Measurements from ENCODE around the gene KLRF1. TPM values are rescaled to one million over a fixed set of nuclear protein-coding genes. Genes with fewer than 3 reads are reported as not detected.

The KLRF1 gene
- polyA plus RNA-seq, 1 of the 3 experiments (the other 2 are of a cell fraction), result not detected

DNA sequence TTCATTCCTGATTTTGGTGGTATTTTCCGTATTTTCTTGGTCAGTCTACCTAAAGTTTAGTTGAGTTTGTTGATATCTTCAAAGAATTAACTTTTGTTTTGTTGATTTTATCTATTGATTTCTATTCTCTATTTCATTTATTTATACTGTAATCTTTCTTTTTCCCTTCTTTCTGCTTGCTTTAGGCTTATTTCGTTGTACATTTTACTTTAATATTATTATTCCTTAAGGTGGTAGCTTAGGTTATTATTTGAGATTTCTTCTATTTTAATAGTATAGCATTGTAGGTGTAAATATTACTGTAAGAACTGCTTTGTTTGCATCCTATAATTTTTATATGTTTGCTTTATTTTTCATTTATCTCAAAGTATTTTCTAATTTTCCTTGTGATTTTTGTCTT is 21.4 kb upstream of the KLRF1 start:
- ChIA-PET POLR2A (no interaction called here), CTCF (no interaction called here)
- Histone ChIP-seq H3K4me1 (ENCODE audit: control insufficient read depth in 1 of 2, insufficient read depth in 2 of 2, low read depth in 1 of 2, low read length in 1 of 2) (no peaks in the 10 kb centered on the region), H2AFZ (ENCODE audit: low read depth) (no peak overlapping the region), H3K27ac (ENCODE audit: low read depth in 2 of 2, low read length in 1 of 2) (no peak overlapping the region), H3K9ac (no peak overlapping the region), H3F3A (replicated peaks; ENCODE audit: insufficient read depth) (no peaks in the 10 kb centered on the region), H3K4me2 (no peak overlapping the region), H3K9me2 (no peaks in the 10 kb centered on the region), H3K27me3 (ENCODE audit: insufficient read depth) (no peaks in the 10 kb centered on the region; the same call in 1 of the 2 replicates), H4K20me1 (ENCODE audit: insufficient read depth) (no peaks in the 10 kb centered on the region), H3K9me3 (no peaks in the 10 kb centered on the region), H3K4me3 (ENCODE audit: low read depth in 2 of 2, low read length in 1 of 2) (no peak overlapping the region), H3K79me2 (ENCODE audit: insufficient read depth) (no peaks in the 10 kb centered on the region), H3K36me3 (replicated peaks in 1 of 2; ENCODE audit: control insufficient read depth in 1 of 2, insufficient read depth in 2 of 2, low read length in 1 of 2) (no peaks in the 10 kb centered on the region)
- whole genome bisulfite sequencing (ENCODE audit: low lambda C conversion rate), result 2% methylated on average over 2 of the region's 2 CpGs
- no peak for DNase-seq
- TF ChIP-seq MAX (IDR thresholded peaks at IDR 0.05; ENCODE audit: low read depth), result no peak
- TF ChIP-seq FOXM1 (IDR thresholded peaks at IDR 0.05; ENCODE audit: low read depth), result no peak
- no peak for TF ChIP-seq TAF1 (IDR thresholded peaks at IDR 0.05; ENCODE audit: borderline replicate concordance, low read depth, low read length)
- no peak for TF ChIP-seq ZBTB33 (IDR thresholded peaks at IDR 0.05; ENCODE audit: borderline replicate concordance, low read depth)
- TF ChIP-seq SIN3A (IDR thresholded peaks at IDR 0.05; ENCODE audit: borderline replicate concordance, low read depth, low read length), result no peak

DNA sequence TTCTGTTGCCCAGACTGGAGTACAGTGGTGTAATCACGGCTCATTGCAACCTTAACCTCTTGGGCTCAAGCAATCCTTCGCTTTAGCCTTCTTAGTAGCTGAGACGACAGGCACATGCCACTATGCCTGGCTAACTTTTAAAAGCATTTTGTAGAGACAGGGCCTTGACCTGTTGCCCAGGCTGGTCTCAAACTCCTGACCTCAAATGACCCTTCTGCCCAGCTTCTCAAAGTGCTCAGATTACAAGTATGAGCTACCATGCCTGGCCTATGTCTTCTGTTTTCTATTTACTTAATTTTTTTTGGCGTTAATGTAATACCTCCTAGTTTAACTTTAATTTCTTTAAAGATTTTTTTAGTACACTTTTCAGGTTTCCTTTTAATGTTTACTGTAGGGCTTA is 20.6 kb upstream of the KLRF1 start:
- H3K9ac ChIP-seq, result no peak overlapping the region
- no peaks in the 10 kb centered on the region for H4K20me1 ChIP-seq (ENCODE audit: insufficient read depth)
- no peak overlapping the region for H3K4me3 ChIP-seq (ENCODE audit: low read depth in 2 of 2, low read length in 1 of 2)
- ChIA-PET POLR2A (no interaction called here), CTCF (no interaction called here)
- H3F3A ChIP-seq (replicated peaks; ENCODE audit: insufficient read depth), result no peaks in the 10 kb centered on the region
- H2AFZ ChIP-seq (ENCODE audit: low read depth), result no peak overlapping the region
- H3K9me2 ChIP-seq, result no peaks in the 10 kb centered on the region
- H3K36me3 ChIP-seq (replicated peaks in 1 of 2; ENCODE audit: control insufficient read depth in 1 of 2, insufficient read depth in 2 of 2, low read length in 1 of 2), result no peaks in the 10 kb centered on the region
- no peaks in the 10 kb centered on the region for H3K4me1 ChIP-seq (ENCODE audit: control insufficient read depth in 1 of 2, insufficient read depth in 2 of 2, low read depth in 1 of 2, low read length in 1 of 2)
- H3K27me3 ChIP-seq (ENCODE audit: insufficient read depth), result peaks cover 6% of the 10 kb centered on the region; the same call in 1 of the 2 replicates
- TF ChIP-seq CTCF (IDR thresholded peaks at IDR 0.05) (no peak), ELF1 (IDR thresholded peaks at IDR 0.05) (no peak), RCOR1 (IDR thresholded peaks at IDR 0.05; ENCODE audit: low read length) (no peak), FOXJ3 (CRISPR knock-in tag; IDR thresholded peaks at IDR 0.05) (no peak), NFIC (IDR thresholded peaks at IDR 0.05; ENCODE audit: borderline replicate concordance) (no peak), FOXM1 (IDR thresholded peaks at IDR 0.05; ENCODE audit: low read depth) (no peak), TAF1 (IDR thresholded peaks at IDR 0.05; ENCODE audit: borderline replicate concordance, low read depth, low read length) (no peak)
- TF ChIP-seq, protein P1, sequence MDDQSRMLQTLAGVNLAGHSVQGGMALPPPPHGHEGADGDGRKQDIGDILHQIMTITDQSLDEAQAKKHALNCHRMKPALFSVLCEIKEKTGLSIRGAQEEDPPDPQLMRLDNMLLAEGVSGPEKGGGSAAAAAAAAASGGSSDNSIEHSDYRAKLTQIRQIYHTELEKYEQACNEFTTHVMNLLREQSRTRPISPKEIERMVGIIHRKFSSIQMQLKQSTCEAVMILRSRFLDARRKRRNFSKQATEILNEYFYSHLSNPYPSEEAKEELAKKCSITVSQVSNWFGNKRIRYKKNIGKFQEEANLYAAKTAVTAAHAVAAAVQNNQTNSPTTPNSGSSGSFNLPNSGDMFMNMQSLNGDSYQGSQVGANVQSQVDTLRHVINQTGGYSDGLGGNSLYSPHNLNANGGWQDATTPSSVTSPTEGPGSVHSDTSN (IDR thresholded peaks at IDR 0.05), result no peak
- WGBS (ENCODE audit: low lambda C conversion rate), result 17% methylated on average over 4 of the region's 4 CpGs
- no peak overlapping the region for H3K4me2 ChIP-seq
- no peak overlapping the region for H3K27ac ChIP-seq (ENCODE audit: low read depth in 2 of 2, low read length in 1 of 2)
- no peaks in the 10 kb centered on the region for H3K79me2 ChIP-seq (ENCODE audit: insufficient read depth)
- DNase-seq, result no peak
- H3K9me3 ChIP-seq, result no peaks in the 10 kb centered on the region
